ENCODE results near the gene MBNL2.

GRCh38 chr13:97275776-97276501 lies 53.8 kb downstream of the MBNL2 start:
- TF ChIP-seq CTCF (IDR thresholded peaks at IDR 0.05), result no peak
- no peak for TF ChIP-seq POLR2A (IDR thresholded peaks at IDR 0.05)
